NCI-H748 (cell line): ENCODE measurements around the gene NMT2.

Source experiments
- DNase-seq: peaks from one replicate; lab custom pipeline; 2025; ENCODE audit not compliant: unreplicated experiment; lab: John Stamatoyannopoulos, UW

Gene NMT2

DNA sequence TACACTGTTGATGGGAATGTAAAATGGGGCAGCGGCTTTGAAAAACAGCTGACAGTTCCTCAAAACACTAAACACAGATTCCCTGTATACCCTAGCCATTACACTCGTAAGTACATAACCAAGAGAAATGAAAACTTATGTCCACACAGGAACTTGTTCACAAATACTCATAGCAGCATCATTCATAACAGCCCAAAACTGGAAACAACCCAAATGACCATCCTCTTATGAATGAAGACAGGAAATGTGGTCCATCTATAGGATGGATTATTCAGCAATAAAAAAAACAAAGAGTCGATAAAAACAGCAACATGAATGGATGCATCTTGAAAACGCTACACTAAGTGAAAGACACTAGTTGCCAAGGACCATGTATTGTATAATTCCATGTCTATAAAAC is 23.7 kb downstream of the NMT2 start:
- DNase-seq, result no peak

GRCh38 chr10:15141136-15142054 is 27.1 kb downstream of the NMT2 start:
- DNase-seq, result no peak

DNA sequence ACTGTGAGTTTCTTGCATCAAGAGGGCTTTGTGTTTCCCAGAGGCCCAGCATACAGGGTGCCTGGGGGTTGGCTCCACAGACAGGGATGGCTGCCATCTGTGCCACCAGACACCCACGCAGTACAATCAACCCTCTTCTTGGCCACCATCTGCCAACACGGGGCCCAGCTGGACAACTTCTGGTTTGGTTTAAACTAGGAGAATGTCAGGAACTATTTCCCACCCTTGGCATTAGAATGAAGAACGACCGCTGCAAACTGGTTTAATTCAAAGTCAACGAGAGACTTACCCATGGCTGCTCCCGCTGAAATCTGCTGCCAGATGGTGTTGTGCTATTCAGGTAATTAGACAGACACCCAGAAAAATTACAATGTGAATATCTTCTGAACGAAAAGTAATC is 27.8 kb downstream of the NMT2 start:
- DNase-seq, result no peak

DNA sequence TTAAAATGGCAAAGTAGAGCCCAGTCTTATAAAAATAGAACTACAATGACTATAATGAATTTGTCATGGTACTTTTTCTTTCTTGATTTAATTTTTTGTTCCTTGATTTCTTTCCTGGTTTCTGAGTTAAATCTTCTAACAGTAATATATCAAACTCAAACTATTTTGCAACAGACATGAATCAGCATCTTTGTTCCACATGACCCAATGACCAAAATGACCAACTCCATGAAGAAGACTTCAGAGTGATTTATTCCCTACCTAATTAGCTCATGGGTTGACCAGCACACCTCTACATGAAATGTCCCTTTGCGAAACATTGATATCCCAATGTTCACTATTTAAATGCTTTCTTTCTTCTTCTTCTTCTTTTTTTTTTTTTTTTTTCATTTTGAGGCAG is 30.9 kb downstream of the NMT2 start:
- no peak for DNase-seq

DNA sequence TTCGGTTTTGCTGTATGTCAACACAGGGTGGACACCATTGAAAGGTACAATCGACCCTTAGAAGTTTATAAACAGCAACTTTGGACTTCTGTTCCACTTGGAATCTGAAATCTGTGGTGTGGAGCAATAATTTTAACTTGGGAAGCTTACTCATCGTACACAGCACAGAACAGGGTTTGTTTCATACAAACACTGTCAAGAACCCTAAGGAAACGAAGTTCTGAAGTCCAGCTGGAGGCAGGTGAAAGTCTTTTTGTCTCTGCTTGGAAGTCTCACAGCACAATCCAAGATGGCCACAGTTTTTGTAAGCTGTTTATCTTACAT is 31.5 kb downstream of the NMT2 start:
- DNase-seq, result no peak

GRCh38 chr10:15136129-15137035 is 32.1 kb downstream of the NMT2 start:
- DNase-seq, result no peak

DNA sequence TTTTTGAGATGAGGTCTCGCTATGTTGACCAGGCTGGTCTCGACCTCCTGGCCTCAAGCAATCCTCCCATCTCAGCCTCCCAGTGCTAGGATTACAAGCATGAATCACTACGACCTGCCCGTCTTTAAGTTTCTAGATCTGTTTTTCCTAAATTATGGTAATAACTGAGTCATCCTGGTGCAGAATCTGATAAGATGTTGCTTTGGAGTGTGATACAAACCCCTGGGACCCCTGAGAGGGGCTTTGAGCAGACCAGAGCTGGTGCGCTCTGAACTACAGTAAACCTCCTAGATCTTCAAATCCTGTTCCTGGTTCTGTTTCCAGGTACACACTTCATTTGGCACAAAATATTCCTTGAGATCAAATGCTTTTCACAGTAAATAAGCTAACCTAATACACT is 37.2 kb downstream of the NMT2 start:
- DNase-seq, result no peak

DNA sequence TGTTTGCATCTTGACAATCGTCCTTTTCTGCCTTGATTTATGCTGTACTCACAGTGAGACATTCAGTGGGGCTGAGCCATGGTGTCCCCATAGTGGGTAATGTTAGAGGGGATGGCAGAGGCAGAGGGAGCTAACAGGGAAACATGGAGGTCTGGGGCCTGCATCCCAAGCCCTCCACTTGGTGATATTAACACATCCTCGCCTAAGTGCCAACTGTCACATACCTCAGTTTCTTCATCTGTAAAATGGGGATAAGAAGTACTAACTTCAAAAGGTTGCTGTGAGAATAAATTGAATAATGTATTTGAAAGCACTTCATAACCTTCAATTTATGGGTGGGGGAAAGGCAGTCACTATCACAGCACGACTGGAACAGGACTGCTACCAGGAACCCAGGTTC is 43.6 kb downstream of the NMT2 start:
- no peak for DNase-seq

- no peak for DNase-seq
These were observed 44.3 kb downstream of the NMT2 start for GRCh38 chr10:15124190-15124589.

- DNase-seq, result no peak
These were observed 44.7 kb downstream of the NMT2 start for GRCh38 chr10:15123749-15124184.

DNA sequence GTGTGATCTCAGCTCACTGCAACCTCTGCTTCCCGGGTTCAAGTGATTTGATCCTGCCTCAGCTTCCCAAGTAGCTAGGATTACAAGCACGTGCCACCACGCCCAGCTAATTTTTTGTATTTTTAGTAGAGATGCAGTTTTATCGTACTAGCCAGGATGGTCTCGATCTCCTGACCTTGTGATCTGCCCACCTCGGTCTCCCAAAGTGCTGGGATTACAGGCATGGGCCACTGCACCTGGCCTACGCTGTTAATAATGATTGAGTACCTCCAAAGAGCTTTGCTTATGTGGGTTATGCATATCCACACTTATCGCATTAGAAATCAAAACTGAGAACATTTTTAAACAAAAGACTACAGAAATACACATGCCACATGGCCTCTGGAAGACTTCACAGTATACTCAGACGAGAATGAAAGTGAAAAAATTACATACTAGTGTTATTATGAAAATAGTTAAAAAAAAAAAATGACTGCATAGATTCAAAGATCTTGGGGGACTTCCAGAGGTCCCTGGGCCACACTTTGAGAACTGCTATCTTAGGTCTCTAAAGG is 45.9 kb downstream of the NMT2 start:
- DNase-seq, result no peak

GRCh38 chr10:15121707-15122106 is 46.8 kb downstream of the NMT2 start:
- DNase-seq, result no peak

DNA sequence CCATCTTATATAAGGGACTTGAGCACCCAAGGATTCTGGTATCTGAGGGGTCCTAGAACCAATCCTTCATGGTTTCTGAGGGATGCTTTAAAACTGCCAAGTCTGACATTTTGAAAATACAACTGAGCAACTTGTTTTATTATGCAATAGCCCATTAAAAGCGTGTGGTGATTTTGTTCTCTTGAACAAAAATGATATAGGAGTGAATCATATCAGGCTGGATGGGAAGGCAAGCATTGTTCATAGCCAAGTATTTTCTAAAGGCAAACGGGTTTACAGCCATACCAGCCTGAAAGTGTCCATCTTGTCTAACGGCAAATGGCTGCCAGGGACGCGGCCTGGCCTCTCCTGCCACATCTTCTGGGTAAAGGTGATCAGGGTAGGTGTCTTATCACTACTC is 48.0 kb downstream of the NMT2 start:
- no peak for DNase-seq

DNA sequence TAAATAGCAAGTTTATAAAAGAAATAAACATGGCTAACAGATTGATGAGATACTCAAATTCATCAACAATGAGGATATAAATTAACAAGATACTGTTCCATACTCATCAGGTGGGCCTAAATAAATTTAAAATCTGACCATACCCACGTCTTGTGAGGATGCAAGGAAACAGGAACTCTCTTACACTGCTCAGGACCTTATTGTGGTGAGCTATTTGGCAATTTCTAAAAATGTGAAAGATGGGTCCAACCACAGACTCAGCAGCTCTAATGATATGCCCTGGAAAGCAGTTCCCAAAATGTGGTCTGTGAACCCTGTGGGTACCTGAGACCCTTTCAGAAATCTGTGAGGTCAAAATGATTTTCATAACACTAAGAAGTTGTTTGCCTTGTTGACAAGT is 49.9 kb downstream of the NMT2 start:
- DNase-seq, result no peak

GRCh38 chr10:15116225-15116624 is 52.3 kb downstream of the NMT2 start:
- DNase-seq, result no peak

DNA sequence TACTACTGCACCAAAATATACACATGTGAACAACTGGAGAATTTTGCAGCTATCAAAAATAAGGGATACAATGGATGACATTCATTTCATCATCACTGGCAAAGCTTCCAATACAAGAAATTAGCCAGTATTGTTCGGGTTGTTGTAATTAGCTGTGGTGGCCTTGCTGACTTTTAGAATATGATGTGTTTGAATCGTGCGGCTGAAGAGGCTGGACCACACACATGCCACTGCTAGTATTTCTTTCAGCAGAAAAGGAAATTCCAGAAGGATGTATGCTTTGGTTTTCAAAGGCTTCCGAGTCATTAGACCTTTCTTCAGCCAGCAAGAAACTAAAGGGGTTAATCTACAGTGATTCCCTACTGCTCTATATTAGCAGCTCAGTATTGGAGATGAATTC is 54.7 kb downstream of the NMT2 start:
- DNase-seq, result no peak

GRCh38 chr10:15112657-15113056 is 55.8 kb downstream of the NMT2 start:
- no peak for DNase-seq

DNA sequence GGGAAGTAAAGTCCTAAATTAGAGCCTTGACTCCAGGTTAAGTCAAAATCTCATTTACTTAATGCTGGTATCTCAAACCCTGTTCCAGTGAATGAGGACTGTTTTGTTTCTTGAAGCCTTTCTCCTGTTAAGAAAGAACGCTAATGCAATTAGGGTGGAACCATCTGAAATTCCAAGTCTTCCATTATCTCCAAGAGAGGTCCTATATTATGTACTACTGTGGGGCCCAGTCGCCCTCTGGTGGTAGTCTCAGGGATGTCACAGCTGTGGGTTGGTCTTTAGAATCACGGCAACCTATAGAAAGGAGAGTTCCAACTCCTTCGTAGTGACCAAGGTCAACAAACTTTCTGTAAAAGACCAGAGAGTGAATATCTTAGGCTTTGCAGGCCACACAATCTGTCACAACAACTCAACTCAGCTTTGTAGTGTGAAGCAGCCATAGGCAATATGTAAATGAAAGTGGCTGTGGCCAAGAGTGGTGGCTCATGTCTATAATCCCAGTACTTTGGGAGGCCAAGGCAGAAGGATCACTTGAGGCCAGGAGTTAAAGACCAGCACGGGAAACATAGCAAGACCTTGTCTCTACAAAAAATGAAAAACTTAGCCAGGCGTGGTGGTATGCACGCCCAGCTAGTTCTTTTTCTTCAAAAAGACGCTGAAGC is 62.0 kb downstream of the NMT2 start:
- peak; percentile 46 for DNase-seq

DNA sequence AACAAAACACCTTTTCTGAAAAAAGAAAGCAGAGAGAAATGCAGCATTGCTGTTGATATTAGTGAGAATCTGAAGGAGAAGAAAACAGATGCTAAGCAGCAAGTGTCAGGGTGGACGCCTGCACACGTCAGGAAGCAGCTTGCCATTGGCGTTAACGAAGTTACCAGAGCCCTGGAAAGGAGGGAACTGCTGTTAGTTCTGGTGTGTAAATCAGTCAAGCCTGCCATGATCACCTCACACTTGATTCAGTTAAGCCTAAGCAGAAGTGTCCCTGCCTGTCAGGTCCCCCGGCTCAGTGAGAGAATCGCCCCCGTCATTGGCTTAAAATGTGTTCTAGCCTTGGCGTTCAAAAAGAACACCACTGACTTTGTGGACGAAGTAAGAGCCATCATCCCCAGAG is 65.0 kb downstream of the NMT2 start:
- DNase-seq, result no peak

DNA sequence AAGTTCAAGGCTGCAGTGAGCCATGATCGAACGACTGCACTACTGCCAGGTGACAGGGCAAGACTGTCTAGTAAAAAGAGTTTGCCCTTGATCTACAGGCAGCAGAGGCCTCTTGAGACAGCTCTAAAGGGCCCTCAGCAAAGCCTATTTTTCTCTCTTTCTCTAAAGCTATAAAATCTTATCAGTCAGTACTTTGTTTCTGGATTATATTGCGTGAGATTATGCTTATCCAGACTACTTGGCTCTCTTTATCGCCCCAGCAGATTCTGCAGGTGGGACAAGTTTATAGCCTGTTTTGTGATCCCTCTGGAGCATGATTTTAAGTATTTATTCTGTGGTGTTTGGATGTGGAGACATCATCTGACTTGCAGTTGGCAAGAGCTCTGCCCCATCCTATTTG is 68.6 kb downstream of the NMT2 start:
- DNase-seq, result no peak
